Common myeloid progenitor, CD34-positive (primary cell): ENCODE data around the gene CDC42SE2.

Experiments
- CTCF ChIA-PET: fragments of 350-600 bp; sonication (Branson Sonifier 250); formaldehyde crosslinking; loops from one replicate; lab custom pipeline; 2021; ENCODE audit warnings: antibody characterized with exemption; lab: Charles Lee
- POLR2A ChIA-PET: fragments of 350-600 bp; sonication (Branson Sonifier 250); formaldehyde crosslinking; loops from one replicate; lab custom pipeline; 2021; ENCODE audit warnings: antibody characterized with exemption; lab: Charles Lee
- DNase-seq, 3 donors: peaks; one replicate each; pipeline versions ENCODE4 v3.0.0 to v3.0.0-alpha.2; 2013
- H3K27ac ChIP-seq, 2 experiments: 1 replicate in 1 of 2; 2 replicates in 1 of 2; pipeline ENCODE4 v1.7.0; 2013; ENCODE audit warnings: inconsistent platforms in 2 of 2, low read length in 2 of 2, mild to moderate bottlenecking in 2 of 2, low read depth in 1 of 2, moderate library complexity in 1 of 2; ENCODE audit not compliant: severe bottlenecking in 2 of 2, insufficient read depth in 1 of 2, poor library complexity in 1 of 2
- H3K27me3 ChIP-seq, 5 experiments: replicated peaks in 2 of 5; 1 replicate in 3 of 5; 2 replicates in 2 of 5; pipeline versions ENCODE4 v1.6.1 to v1.7.0; 2013; ENCODE audit warnings: low read length in 4 of 5, mild to moderate bottlenecking in 2 of 5, moderate library complexity in 2 of 5, inconsistent platforms in 1 of 5; ENCODE audit not compliant: insufficient read depth in 5 of 5, control insufficient read depth in 4 of 5
- H3K36me3 ChIP-seq, 4 experiments: 1 replicate in 2 of 4; 2 replicates in 2 of 4; pipeline versions ENCODE4 v1.6.1 to v1.7.0; 2013; ENCODE audit warnings: low read length in 3 of 4, control low read depth in 1 of 4, mild to moderate bottlenecking in 1 of 4; ENCODE audit not compliant: control insufficient read depth in 4 of 4, insufficient read depth in 4 of 4
- H3K4me1 ChIP-seq, 4 experiments: 1 replicate in 3 of 4; 2 replicates in 1 of 4; pipeline versions ENCODE4 v1.6.1 to v1.7.1; 2013; ENCODE audit warnings: low read length in 3 of 4, mild to moderate bottlenecking in 3 of 4, control low read depth in 1 of 4, inconsistent platforms in 1 of 4, moderate library complexity in 1 of 4; ENCODE audit not compliant: control insufficient read depth in 4 of 4, insufficient read depth in 4 of 4; ENCODE audit errors: control extremely low read depth in 1 of 4
- H3K4me3 ChIP-seq, 7 experiments: 1 replicate in 4 of 7; 2 replicates in 3 of 7; pipeline versions ENCODE4 v1.5.1 to v1.7.0; 2013; ENCODE audit warnings: mild to moderate bottlenecking in 7 of 7, low read length in 6 of 7, moderate library complexity in 6 of 7, inconsistent platforms in 2 of 7, low read depth in 2 of 7, control low read depth in 1 of 7; ENCODE audit not compliant: insufficient read depth in 4 of 7, control insufficient read depth in 1 of 7; ENCODE audit errors: extremely low read depth in 1 of 7
- H3K9me3 ChIP-seq, 5 experiments: 1 replicate in 4 of 5; 2 replicates in 1 of 5; pipeline versions ENCODE4 v1.6.1 to v1.7.1; 2013; ENCODE audit warnings: low read length in 4 of 5, mild to moderate bottlenecking in 2 of 5, inconsistent platforms in 1 of 5, low read depth in 1 of 5, moderate library complexity in 1 of 5; ENCODE audit not compliant: control insufficient read depth in 4 of 5, insufficient read depth in 2 of 5; ENCODE audit errors: control extremely low read depth in 1 of 5
- WGBS: methylation state at CpG from one replicate; pipeline ENCODE4 v1.1.5; 2013; ENCODE audit not compliant: insufficient coverage; 5-methylcytosine and 5-hydroxymethylcytosine counted together

Gene CDC42SE2

DNA sequence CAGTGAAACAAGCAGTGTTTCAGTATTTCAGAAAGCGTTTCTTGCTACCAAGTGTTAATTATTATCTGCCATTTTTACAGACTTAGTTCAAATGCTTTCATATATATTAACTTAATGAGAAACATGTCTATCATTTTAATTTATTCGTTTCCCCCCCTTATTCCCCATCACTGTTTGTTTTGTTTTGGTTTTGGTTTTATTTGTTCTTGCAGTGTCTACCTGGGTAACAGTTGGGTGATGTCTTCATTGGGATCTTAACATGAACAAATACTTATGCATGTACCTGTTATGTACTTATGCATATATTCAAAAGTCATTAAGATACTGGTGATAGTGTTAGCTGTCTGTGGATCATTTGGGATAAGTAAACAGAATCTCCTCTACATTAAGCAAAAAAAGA lies 108.0 kb downstream of the CDC42SE2 start:
- no CpG with 5 or more reads among the region's 2 CpGs for WGBS
- Histone ChIP-seq H3K36me3 (peaks cover 2 to 4% (median 4%) of the 10 kb centered on the region in 4 experiments), H3K9me3 (no peaks in the 10 kb centered on the region), H3K4me3 (no peak overlapping the region), H3K27ac (no peak overlapping the region), H3K4me1 (peaks cover 0 to 17% (median 7%) of the 10 kb centered on the region in 4 experiments), H3K27me3 (no peaks in the 10 kb centered on the region)
- ChIA-PET CTCF (interaction anchor here (0.9 to 2.5 kb wide), 4 partner anchors 10 to 21 kb away, joined by 3 to 13 read pairs (median 4); no protein-coding TSS in a partner anchor), POLR2A (interaction anchor here (0.6 kb wide), 1 partner anchor 73 kb away, joined by 3 read pairs; no protein-coding TSS in a partner anchor)
- no peak for DNase-seq

DNA sequence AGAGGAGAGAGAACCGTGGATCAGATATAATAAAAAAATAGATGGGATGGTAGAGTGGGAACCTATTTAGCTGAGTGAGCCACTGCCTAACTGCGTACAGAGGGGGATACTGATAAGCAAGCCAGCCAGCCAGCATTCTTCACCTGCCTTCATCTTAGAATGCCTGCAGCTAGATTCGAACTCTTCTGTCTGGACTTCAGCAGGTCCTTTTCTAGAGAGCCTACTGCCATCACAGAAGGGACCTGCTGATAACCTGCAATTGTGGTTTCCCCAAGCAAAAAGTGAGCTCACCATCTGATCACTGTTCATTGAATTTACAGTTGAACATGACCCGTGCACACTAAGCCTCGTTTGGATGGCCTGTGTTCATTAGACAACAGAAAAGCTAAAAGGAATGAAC lies 109.4 kb downstream of the CDC42SE2 start:
- DNase-seq = peak in 2 of 3 donors; percentile 67 to 82
- Histone ChIP-seq H3K27ac (peak overlapping the region in 1 of 2 experiments; percentile 69), H3K27me3 (no peaks in the 10 kb centered on the region), H3K4me3 (no peak overlapping the region), H3K9me3 (no peaks in the 10 kb centered on the region), H3K4me1 (peaks cover 1 to 30% (median 16%) of the 10 kb centered on the region in 4 experiments), H3K36me3 (peaks cover under 1 to 4% (median 3%) of the 10 kb centered on the region in 4 experiments)
- ChIA-PET POLR2A (interaction anchor here (1.1 to 1.5 kb wide), 2 partner anchors 96 to 108 kb away, joined by 3 read pairs; no protein-coding TSS in a partner anchor), CTCF (interaction anchor here (1.0 to 2.5 kb wide), 9 partner anchors 9 to 129 kb away, joined by 3 to 13 read pairs (median 5); no protein-coding TSS in a partner anchor)
- WGBS = 77% methylated on average over 3 of the region's 5 CpGs

DNA sequence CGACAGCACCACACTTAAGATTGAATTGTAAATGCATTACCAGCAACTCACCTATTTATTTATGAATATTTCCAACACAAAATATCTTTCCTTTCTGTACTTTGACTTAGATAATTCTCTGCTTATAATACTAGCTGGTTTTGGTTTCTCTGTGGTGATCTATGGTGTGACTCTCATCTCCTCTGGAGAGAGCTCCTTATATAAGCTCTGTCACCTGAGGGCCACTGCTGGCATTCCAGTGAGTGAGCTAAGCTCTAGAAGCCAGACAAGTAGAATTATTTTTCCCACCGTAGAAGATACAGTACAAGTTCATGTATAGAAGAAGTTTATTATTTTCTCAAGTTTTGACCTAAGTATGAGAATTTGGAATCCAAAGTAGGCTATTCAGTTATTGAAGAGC lies 111.5 kb downstream of the CDC42SE2 start:
- WGBS = no CpG with 5 or more reads among the region's 2 CpGs

DNA sequence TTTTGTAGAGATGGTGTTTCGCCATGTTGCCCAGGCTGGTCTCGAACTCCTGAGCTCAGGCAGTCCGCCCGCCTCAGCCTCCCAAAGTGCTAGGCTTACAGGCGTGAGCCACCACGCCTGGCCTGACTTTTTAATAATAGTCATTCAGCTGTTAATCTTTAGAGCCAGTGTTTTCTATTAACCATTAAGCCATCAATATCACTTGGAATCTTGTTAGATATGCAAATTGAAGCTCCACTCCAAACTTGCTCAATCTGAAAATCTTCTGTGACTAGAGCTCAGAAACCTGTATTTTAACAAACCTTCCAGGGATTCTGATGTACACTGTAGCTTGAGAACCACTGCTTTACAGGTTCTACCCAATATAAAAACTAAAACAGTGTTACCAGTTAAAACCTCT lies 113.5 kb downstream of the CDC42SE2 start:
- peaks cover 32 to 69% (median 54%) of the 10 kb centered on the region in 4 experiments for H3K4me1 ChIP-seq
- ChIA-PET POLR2A (interaction anchor here (1.0 to 1.1 kb wide), 2 partner anchors 16 to 113 kb away, joined by 3 to 4 read pairs; partner anchors contain the start of gene CDC42SE2), CTCF (interaction anchor here (1.1 to 10.8 kb wide), 4 partner anchors 9 to 115 kb away, joined by 4 to 95 read pairs (median 9); partner anchors contain the start of gene CDC42SE2)
- peaks cover 0 to 5% (median 4%) of the 10 kb centered on the region in 4 experiments for H3K36me3 ChIP-seq
- WGBS = 100% methylated on average over 6 of the region's 6 CpGs
- H3K27ac ChIP-seq = peak overlapping the region; percentile 99
- no peak overlapping the region for H3K4me3 ChIP-seq
- no peaks in the 10 kb centered on the region for H3K27me3 ChIP-seq
- DNase-seq = no peak
- no peaks in the 10 kb centered on the region for H3K9me3 ChIP-seq

More for the DNA sequence above, 111.5 kb downstream of the CDC42SE2 start:
- peak overlapping the region in 1 of 2 experiments; percentile 60 for H3K27ac ChIP-seq
- no peak overlapping the region for H3K4me3 ChIP-seq
- peaks cover 16 to 49% (median 36%) of the 10 kb centered on the region in 4 experiments for H3K4me1 ChIP-seq
- no peaks in the 10 kb centered on the region for H3K9me3 ChIP-seq
- DNase-seq = peak in 1 of 3 donors; percentile 41
- peaks cover 0 to 4% (median 2%) of the 10 kb centered on the region in 4 experiments for H3K36me3 ChIP-seq
- CTCF ChIA-PET = interaction anchor here (1.0 to 2.9 kb wide), 2 partner anchors 20 to 72 kb away, joined by 3 to 7 read pairs; no protein-coding TSS in a partner anchor
- H3K27me3 ChIP-seq = no peaks in the 10 kb centered on the region
- POLR2A ChIA-PET = no interaction called here

DNA sequence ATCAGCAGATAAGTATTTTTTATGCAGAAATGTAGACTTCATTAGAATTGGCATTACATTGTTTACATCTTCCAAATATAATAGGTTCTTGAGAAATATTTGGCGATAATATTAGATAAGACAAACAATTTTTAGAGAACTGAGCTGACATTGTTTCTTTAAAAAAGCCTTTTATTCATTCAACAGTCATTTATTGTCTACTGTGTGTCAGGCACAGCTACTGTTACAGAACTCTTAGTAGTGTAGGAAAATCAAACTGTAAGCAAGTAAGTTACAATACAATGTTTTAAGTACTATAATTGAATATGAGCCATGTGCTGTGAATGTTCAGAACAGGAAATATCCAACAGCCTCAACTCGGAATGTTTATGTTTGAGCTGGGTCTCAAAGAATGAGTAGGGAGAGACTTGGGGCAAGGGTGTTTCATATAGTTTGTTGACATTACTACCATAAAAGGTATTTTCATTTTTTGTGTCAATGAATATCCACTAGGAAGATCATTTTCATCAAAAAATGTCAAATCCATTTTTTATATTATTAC lies 114.0 kb downstream of the CDC42SE2 start:
- H3K27ac ChIP-seq = peak overlapping the region; percentile 99
- no peaks in the 10 kb centered on the region for H3K9me3 ChIP-seq
- no CpG with 5 or more reads among the region's 2 CpGs for WGBS
- H3K4me1 ChIP-seq = peaks cover 35 to 74% (median 58%) of the 10 kb centered on the region in 4 experiments
- peaks cover 0 to 7% (median 4%) of the 10 kb centered on the region in 4 experiments for H3K36me3 ChIP-seq
- ChIA-PET CTCF (interaction anchor here (1.1 to 10.8 kb wide), 4 partner anchors 10 to 116 kb away, joined by 4 to 95 read pairs (median 9); partner anchors contain the start of gene CDC42SE2), POLR2A (interaction anchor here (1.0 to 1.1 kb wide), 2 partner anchors 17 to 114 kb away, joined by 3 to 4 read pairs; partner anchors contain the start of gene CDC42SE2)
- no peak overlapping the region for H3K4me3 ChIP-seq
- H3K27me3 ChIP-seq = no peaks in the 10 kb centered on the region
- no peak for DNase-seq

DNA sequence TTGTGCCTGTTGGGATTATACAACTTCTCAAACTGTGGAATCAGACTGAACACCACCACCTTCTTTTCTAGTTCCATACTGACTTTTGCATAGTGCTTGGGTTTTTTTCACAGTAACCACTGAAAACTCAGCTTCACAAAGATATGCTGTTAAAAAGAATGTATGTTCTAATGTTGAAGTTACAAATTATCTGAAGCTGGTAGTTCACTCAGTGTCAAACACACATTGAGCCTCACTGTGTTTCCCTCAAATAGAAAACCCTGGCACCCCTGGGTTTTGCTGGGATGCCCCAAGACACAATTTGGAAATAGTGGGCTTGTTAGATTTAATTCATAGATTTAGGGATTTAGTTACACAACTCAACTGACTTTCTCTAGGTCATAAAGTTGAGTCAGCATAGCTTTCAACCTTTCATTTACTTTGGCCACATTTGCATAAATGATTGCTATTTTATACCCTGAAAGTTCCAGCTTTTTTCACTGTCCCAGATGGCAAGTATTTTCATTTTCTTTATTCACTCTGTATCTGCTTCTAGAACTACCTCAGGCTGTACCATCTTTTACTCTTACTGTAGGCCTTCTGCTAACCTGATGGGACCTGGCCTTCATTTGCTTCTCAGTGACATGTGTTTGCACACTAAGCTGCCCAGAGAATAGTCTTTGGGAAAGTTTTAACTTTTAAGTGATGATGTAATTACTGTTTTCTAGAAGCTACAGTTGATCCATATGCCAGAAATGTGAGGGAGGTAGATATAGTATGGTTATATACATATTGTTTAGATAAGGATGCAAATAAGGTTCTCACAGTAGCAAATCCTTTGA lies 115.1 kb downstream of the CDC42SE2 start:
- H3K27me3 ChIP-seq = no peaks in the 10 kb centered on the region

More for the DNA sequence above, 115.1 kb downstream of the CDC42SE2 start:
- H3K27ac ChIP-seq = peak overlapping the region; percentile 99
- no peaks in the 10 kb centered on the region for H3K9me3 ChIP-seq
- H3K36me3 ChIP-seq = peaks cover 0 to 5% (median 3%) of the 10 kb centered on the region in 4 experiments
- DNase-seq = peak; percentile 32 to 81 (median 75)
- peak overlapping the region in 1 of 7 experiments; percentile 24 for H3K4me3 ChIP-seq
- POLR2A ChIA-PET = no interaction called here
- peaks cover 44 to 79% (median 65%) of the 10 kb centered on the region in 4 experiments for H3K4me1 ChIP-seq
- CTCF ChIA-PET = interaction anchor here (0.9 to 10.8 kb wide), 8 partner anchors 13 to 197 kb away, joined by 3 to 95 read pairs (median 5); partner anchors contain the start of gene CDC42SE2
